ENCODE results near the gene SEPTIN7.

SEPTIN7 gene

GRCh38 chr7:35848725-35849124 is 47.9 kb downstream of the SEPTIN7 start:
- Histone ChIP-seq H3K79me2 (ENCODE audit: control insufficient read depth, insufficient read depth, low read length, poor library complexity) (no peaks in the 10 kb centered on the region), H3K27ac (ENCODE audit: low read depth, low read length) (no peak overlapping the region), H3K4me1 (ENCODE audit: control insufficient read depth in 1 of 2, insufficient read depth in 2 of 2, low read length in 2 of 2) (peaks cover 0 to 3% of the 10 kb centered on the region in 2 experiments), H4K8ac (ENCODE audit: low read depth, low read length) (no peak overlapping the region), H3K4ac (ENCODE audit: low read depth, low read length) (no peak overlapping the region), H3K14ac (ENCODE audit: low read length) (no peak overlapping the region), H2BK120ac (ENCODE audit: insufficient read depth, low read length, poor library complexity) (no peak overlapping the region), H2BK12ac (ENCODE audit: low read length) (no peak overlapping the region), H2BK5ac (ENCODE audit: low read depth, low read length, poor library complexity) (no peak overlapping the region), H3K18ac (ENCODE audit: low read length) (no peak overlapping the region), H2AK5ac (ENCODE audit: low read length) (no peak overlapping the region), H3K79me1 (ENCODE audit: low read length) (no peaks in the 10 kb centered on the region), H2AFZ (ENCODE audit: insufficient read depth, low read length, poor library complexity) (no peak overlapping the region), H3K9me3 (ENCODE audit: insufficient read depth, low read depth, low read length) (no peaks in the 10 kb centered on the region), H3K23ac (ENCODE audit: low read length) (no peak overlapping the region), H3K27me3 (ENCODE audit: insufficient read depth, low read length) (no peaks in the 10 kb centered on the region), H3K36me3 (ENCODE audit: control insufficient read depth in 1 of 2, insufficient read depth in 2 of 2, low read length in 2 of 2) (peaks cover 8 to 12% of the 10 kb centered on the region in 2 experiments), H3K9ac (ENCODE audit: low read length) (no peak overlapping the region), H3K4me3 (ENCODE audit: low read depth, low read length) (no peak overlapping the region), H4K12ac (ENCODE audit: low read depth, low read length) (no peak overlapping the region), H4K91ac (ENCODE audit: low read depth, low read length) (no peak overlapping the region), H3K4me2 (ENCODE audit: low read length) (no peak overlapping the region)
- no CpG with 5 or more reads among the region's 2 CpGs for WGBS (ENCODE audit: extremely low coverage, insufficient coverage, insufficient read length)
- peak in 1 of 2 donors; percentile 9 for DNase-seq

GRCh38 chr7:35849158-35849831 is 48.4 kb downstream of the SEPTIN7 start:
- WGBS (ENCODE audit: extremely low coverage, insufficient coverage, insufficient read length), result no CpG with 5 or more reads among the region's 7 CpGs
- no peaks in the 10 kb centered on the region for H3K79me2 ChIP-seq (ENCODE audit: control insufficient read depth, insufficient read depth, low read length, poor library complexity)

GRCh38 chr7:35849954-35850353 is 49.1 kb downstream of the SEPTIN7 start:
- Histone ChIP-seq H3K4me2 (ENCODE audit: low read length) (no peak overlapping the region), H4K12ac (ENCODE audit: low read depth, low read length) (no peak overlapping the region), H3K36me3 (ENCODE audit: control insufficient read depth in 1 of 2, insufficient read depth in 2 of 2, low read length in 2 of 2) (peaks cover 6 to 8% of the 10 kb centered on the region in 2 experiments), H2AFZ (ENCODE audit: insufficient read depth, low read length, poor library complexity) (no peak overlapping the region), H3K27me3 (ENCODE audit: insufficient read depth, low read length) (no peaks in the 10 kb centered on the region), H2BK12ac (ENCODE audit: low read length) (no peak overlapping the region), H3K14ac (ENCODE audit: low read length) (no peak overlapping the region), H2AK5ac (ENCODE audit: low read length) (no peak overlapping the region), H4K91ac (ENCODE audit: low read depth, low read length) (no peak overlapping the region), H3K9me3 (ENCODE audit: insufficient read depth, low read depth, low read length) (no peaks in the 10 kb centered on the region), H3K27ac (ENCODE audit: low read depth, low read length) (no peak overlapping the region), H3K4ac (ENCODE audit: low read depth, low read length) (no peak overlapping the region), H3K18ac (ENCODE audit: low read length) (no peak overlapping the region), H3K79me1 (ENCODE audit: low read length) (no peaks in the 10 kb centered on the region), H2BK5ac (ENCODE audit: low read depth, low read length, poor library complexity) (no peak overlapping the region), H2BK120ac (ENCODE audit: insufficient read depth, low read length, poor library complexity) (no peak overlapping the region), H4K8ac (ENCODE audit: low read depth, low read length) (no peak overlapping the region), H3K23ac (ENCODE audit: low read length) (no peak overlapping the region), H3K9ac (ENCODE audit: low read length) (no peak overlapping the region), H3K79me2 (ENCODE audit: control insufficient read depth, insufficient read depth, low read length, poor library complexity) (no peaks in the 10 kb centered on the region), H3K4me1 (ENCODE audit: control insufficient read depth in 1 of 2, insufficient read depth in 2 of 2, low read length in 2 of 2) (peaks cover 0 to 3% of the 10 kb centered on the region in 2 experiments), H3K4me3 (ENCODE audit: low read depth, low read length) (no peak overlapping the region)
- DNase-seq, result no peak

More at GRCh38 chr7:35849158-35849831, 48.4 kb downstream of the SEPTIN7 start:
- H3K18ac ChIP-seq (ENCODE audit: low read length), result no peak overlapping the region
- H3K27me3 ChIP-seq (ENCODE audit: insufficient read depth, low read length), result no peaks in the 10 kb centered on the region
- H4K12ac ChIP-seq (ENCODE audit: low read depth, low read length), result no peak overlapping the region
- peaks cover 0 to 3% of the 10 kb centered on the region in 2 experiments for H3K4me1 ChIP-seq (ENCODE audit: control insufficient read depth in 1 of 2, insufficient read depth in 2 of 2, low read length in 2 of 2)
- H3K23ac ChIP-seq (ENCODE audit: low read length), result no peak overlapping the region
- H3K9ac ChIP-seq (ENCODE audit: low read length), result no peak overlapping the region
- no peaks in the 10 kb centered on the region for H3K9me3 ChIP-seq (ENCODE audit: insufficient read depth, low read depth, low read length)
- peaks cover 8 to 12% of the 10 kb centered on the region in 2 experiments for H3K36me3 ChIP-seq (ENCODE audit: control insufficient read depth in 1 of 2, insufficient read depth in 2 of 2, low read length in 2 of 2)
- H3K4me3 ChIP-seq (ENCODE audit: low read depth, low read length), result no peak overlapping the region
- DNase-seq, result peak in 1 of 2 donors; percentile 30
- H2AK5ac ChIP-seq (ENCODE audit: low read length), result no peak overlapping the region
- no peak overlapping the region for H3K4ac ChIP-seq (ENCODE audit: low read depth, low read length)
- H3K14ac ChIP-seq (ENCODE audit: low read length), result no peak overlapping the region
- no peak overlapping the region for H2BK120ac ChIP-seq (ENCODE audit: insufficient read depth, low read length, poor library complexity)
- H3K4me2 ChIP-seq (ENCODE audit: low read length), result no peak overlapping the region
- no peak overlapping the region for H3K27ac ChIP-seq (ENCODE audit: low read depth, low read length)
- no peak overlapping the region for H2AFZ ChIP-seq (ENCODE audit: insufficient read depth, low read length, poor library complexity)
- no peaks in the 10 kb centered on the region for H3K79me1 ChIP-seq (ENCODE audit: low read length)
- no peak overlapping the region for H2BK5ac ChIP-seq (ENCODE audit: low read depth, low read length, poor library complexity)
- no peak overlapping the region for H4K91ac ChIP-seq (ENCODE audit: low read depth, low read length)
- H4K8ac ChIP-seq (ENCODE audit: low read depth, low read length), result no peak overlapping the region
- no peak overlapping the region for H2BK12ac ChIP-seq (ENCODE audit: low read length)
